Stimulated activated CD4-positive, alpha-beta T cell treated with anti-CD3 and anti-CD28 coated beads, Interleukin-1b, Interleukin-23, amount 100 ng/mL, for 48 hours (primary cell): ENCODE data around the gene SSBP3.
"Not testable (repeated sequence)": the region's sequence is repeated elsewhere in the genome, so short reads cannot be mapped to it uniquely, and the experiment has no call there.

Source experiments
- DNase-seq: peaks from one replicate; pipeline ENCODE4 v3.0.0-alpha.2; 2020

SSBP3 gene

GRCh38 chr1:54215523-54215922 is 190.7 kb downstream of the SSBP3 start:
- DNase-seq: no peak

- DNase-seq: no peak
Observed at GRCh38 chr1:54212872-54213271, 193.3 kb downstream of the SSBP3 start.

- not testable (repeated sequence) for DNase-seq
Observed at GRCh38 chr1:54207896-54208295, 198.3 kb downstream of the SSBP3 start.

GRCh38 chr1:54207287-54207686 is 198.9 kb downstream of the SSBP3 start:
- DNase-seq: no peak

DNA sequence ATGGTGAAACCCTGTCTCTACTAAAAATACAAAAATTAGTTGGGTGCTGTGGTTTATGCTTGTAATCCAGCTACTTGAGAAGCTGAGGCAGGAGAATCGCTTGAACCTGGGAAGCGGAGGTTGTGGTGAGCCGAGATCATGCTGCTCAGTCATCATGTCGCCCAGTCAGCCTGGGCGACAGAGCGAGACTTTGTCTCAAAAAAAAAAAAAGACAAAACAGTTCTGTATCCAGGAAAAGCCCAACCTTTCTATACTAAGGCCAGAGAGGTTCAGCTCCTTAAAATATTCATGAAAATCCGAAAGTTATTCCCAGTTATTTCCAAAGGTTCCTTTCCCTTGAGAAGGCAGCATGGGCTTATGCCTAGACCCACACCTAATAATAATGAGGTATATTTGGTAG is 202.0 kb downstream of the SSBP3 start:
- DNase-seq: no peak

- DNase-seq: no peak
Observed at GRCh38 chr1:54200519-54200997, 205.6 kb downstream of the SSBP3 start.

DNA sequence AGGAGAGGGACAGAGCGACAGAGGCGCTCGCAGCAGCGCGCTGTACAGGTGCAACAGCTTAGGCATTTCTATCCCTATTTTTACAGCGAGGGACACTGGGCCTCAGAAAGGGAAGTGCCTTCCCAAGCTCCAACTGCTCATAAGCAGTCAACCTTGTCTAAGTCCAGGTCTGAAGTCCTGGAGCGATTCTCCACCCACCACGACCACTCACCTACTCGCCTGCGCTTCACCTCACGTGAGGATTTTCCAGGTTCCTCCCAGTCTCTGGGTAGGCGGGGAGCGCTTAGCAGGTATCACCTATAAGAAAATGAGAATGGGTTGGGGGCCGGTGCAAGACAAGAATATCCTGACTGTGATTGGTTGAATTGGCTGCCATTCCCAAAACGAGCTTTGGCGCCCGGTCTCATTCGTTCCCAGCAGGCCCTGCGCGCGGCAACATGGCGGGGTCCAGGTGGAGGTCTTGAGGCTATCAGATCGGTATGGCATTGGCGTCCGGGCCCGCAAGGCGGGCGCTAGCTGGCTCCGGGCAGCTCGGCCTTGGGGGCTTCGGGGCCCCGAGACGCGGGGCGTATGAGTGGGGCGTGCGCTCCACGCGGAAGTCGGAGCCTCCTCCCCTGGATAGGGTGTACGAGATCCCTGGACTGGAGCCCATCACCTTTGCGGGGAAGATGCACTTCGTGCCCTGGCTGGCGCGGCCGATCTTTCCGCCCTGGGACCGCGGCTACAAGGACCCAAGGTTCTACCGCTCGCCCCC is 206.3 kb downstream of the SSBP3 start, which contains the start of the genes CYB5RL and MRPL37:
TSS of gene CYB5RL (minus strand) at position 266 of the 754 bp plus-strand sequence. CDS start 4,414 bp downstream, outside the sequence.
TSS of gene MRPL37 (plus strand) at position 403 of the 754 bp plus-strand sequence. CDS start at position 480, 77 bp downstream.
- DNase-seq: peak; percentile 91

- no peak for DNase-seq
Observed at GRCh38 chr1:54199151-54199764, 206.9 kb downstream of the SSBP3 start.

DNA sequence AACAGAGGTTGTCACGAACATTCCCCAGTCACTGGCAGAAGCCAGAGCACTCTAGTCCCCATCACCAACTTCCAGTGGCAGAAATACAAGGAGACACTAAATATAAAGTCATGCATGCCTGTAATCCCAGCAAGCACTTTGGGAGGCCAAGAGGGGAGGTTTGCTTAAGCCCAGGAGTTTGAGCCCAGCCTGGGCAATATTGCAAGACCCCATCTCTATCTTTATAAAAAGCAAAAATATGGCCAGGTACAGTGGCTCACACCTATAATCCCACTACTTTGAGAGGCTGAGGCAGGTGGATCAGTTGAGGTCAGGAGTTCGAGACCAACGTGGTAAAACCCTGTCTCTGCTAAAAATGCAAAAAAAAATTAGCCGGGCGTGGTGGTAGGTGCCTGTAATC is 212.7 kb downstream of the SSBP3 start:
- DNase-seq: no peak

GRCh38 chr1:54191525-54191924 is 214.7 kb downstream of the SSBP3 start:
- DNase-seq: no peak

DNA sequence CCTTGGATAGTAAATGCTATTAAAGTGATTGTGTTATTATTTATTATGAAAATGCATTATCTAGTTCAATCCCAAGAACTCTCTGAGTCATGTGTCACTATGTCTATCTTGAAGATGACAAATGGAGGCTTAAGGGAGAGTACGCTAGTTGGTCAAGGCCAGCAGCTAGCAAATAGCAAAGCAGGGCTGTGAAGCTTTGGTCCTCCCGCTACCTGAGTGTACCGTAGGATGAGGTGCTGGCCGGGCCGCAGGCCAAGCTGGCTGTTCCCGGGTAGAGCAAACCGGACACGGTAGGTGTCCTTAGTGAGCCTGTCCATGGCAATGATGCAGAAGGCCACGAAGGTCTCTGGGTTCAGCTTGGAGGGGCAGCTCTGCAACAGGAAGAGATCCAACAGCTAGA is 215.7 kb downstream of the SSBP3 start:
- DNase-seq: no peak

DNA sequence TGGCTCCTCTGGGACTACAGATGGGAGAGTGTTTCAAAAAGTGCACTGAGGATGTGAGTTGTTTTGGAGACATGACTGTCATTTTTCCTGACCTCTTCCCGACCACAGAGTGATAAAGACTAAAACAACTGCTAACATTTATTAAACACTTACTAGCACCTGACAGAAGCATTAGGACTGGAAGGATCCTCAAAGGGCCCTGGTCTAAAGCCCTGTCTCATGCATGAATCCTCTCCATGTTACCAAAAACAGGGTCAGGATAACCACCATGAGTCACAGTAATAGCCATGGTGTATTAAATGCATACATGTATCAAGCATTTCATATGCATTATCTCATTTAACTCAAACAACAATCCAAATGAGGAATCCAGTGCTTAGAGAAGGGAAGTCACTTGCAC is 217.9 kb downstream of the SSBP3 start:
- DNase-seq: no peak

GRCh38 chr1:54186056-54186455 is 220.1 kb downstream of the SSBP3 start:
- no peak for DNase-seq

DNA sequence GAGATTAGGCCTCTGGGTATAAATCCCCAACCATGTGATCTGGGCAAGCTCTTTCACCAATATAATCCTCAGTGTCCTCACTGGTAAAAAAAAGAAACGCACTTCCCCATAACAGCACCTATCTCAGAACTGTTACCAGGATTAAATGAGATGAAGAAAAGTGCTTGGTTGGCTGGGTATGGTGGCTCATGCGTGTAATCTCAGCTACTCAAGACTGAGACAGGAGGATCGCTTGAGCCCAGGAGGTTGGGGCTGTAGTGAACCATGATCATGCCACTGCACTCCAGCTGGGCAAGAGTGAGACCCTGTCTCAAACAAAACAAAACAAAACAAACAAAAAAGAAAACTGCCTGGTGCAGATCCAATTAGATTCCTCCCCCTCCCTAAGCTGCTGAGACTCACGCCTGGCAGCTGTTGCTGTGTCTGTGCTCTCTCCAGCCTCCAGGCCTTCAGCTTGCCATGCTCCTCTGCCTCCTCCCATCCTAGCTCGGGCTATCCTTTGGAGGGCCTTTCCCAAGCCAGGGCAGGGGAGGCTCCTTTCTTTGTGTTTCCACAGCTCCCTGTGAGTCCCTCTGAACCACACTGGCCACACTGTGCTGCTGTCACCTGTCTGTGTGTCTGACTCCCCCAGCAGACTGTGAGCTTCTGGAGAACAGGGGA is 225.4 kb downstream of the SSBP3 start:
- DNase-seq: no peak

- DNase-seq: no peak
Observed at GRCh38 chr1:54178296-54179070, 227.7 kb downstream of the SSBP3 start.

GRCh38 chr1:54177726-54178125 is 228.5 kb downstream of the SSBP3 start:
- no peak for DNase-seq

DNA sequence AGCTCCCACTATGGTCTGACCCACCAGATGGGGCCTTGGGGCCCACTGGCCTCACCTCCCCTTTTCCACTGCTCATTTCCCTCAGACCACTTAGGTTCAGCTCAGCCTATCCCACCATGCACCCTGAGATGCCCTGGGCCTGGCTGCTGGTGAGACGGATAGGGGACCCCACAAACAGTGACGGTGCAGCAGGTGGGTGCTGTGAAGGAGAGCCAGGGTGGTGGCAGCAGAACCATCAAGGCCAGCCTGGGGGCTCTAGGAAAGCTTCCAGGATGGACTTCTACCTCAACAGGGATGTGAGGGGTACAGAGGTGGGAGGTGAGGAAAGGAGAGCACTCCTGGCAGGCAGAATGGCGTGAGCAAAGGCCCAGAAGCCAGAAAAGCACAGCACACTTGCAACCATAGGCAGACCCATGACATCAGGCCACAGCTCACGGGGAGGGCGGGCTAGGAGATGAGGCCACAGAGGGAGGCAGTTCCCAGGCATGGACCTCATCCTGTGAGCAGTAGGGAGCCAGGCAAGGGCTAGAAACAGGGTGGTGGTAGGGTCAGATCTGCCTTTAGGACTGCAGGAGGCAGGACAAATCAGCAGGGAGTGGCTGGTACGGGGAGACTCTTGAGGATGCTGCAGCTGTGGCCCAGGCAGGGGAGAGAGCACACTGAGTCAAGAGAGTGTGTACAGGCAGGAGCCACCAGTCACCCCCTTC is 229.4 kb downstream of the SSBP3 start:
- no peak for DNase-seq
